Lung (tissue), 12 donors: ENCODE results near the gene NXPH3. TPM values are rescaled to one million over a fixed set of nuclear protein-coding genes. Genes with fewer than 3 reads are reported as not detected.

Experiments used
- ATAC-seq: fragments of 200-7000 bp; cut with Tn5 transposase; one replicate; pipeline ENCODE4 v1.9.1; 2020; ENCODE audit warnings: moderate number of reproducible peaks; ENCODE audit not compliant: insufficient read depth, low FRiP score
- DNase-seq, 3 donors: peaks; one replicate each; pipeline ENCODE4 v3.0.0-alpha.2; 2013 to 2017
- H3K27ac ChIP-seq, 2 donors: one replicate each; pipeline ENCODE4 v1.5.1; 2013; ENCODE audit warnings: mild to moderate bottlenecking in 2 of 2, moderate library complexity in 2 of 2, control low read depth in 1 of 2, inconsistent platforms in 1 of 2, low read depth in 1 of 2, low read length in 1 of 2
- H3K27me3 ChIP-seq, 3 donors: one replicate each; pipeline ENCODE4 v1.5.1; 2013; ENCODE audit warnings: low read length in 2 of 3; ENCODE audit not compliant: control insufficient read depth in 3 of 3, insufficient read depth in 3 of 3
- H3K36me3 ChIP-seq, 4 donors: one replicate each; pipeline ENCODE4 v1.5.1; 2013; ENCODE audit warnings: low read length in 4 of 4, mild to moderate bottlenecking in 1 of 4, moderate library complexity in 1 of 4; ENCODE audit not compliant: control insufficient read depth in 4 of 4, insufficient read depth in 4 of 4
- H3K4me1 ChIP-seq, 5 donors: one replicate each; pipeline ENCODE4 v1.5.1; 2013; ENCODE audit warnings: low read length in 5 of 5, mild to moderate bottlenecking in 2 of 5, moderate library complexity in 1 of 5; ENCODE audit not compliant: control insufficient read depth in 5 of 5, insufficient read depth in 5 of 5
- H3K4me3 ChIP-seq: one replicate; pipeline ENCODE4 v1.5.1; 2013; ENCODE audit warnings: mild to moderate bottlenecking, control low read depth, moderate library complexity
- H3K9ac ChIP-seq, 2 donors: one replicate each; pipeline ENCODE4 v1.5.1; 2013; ENCODE audit warnings: low read length in 2 of 2, control low read depth in 1 of 2; ENCODE audit not compliant: insufficient read depth in 1 of 2
- H3K9me3 ChIP-seq, 4 donors: one replicate each; pipeline ENCODE4 v1.5.1; 2013; ENCODE audit warnings: low read length in 3 of 4, mild to moderate bottlenecking in 1 of 4, moderate library complexity in 1 of 4; ENCODE audit not compliant: control insufficient read depth in 4 of 4, insufficient read depth in 3 of 4
- WGBS, 2 donors: extraction: QIAGEN DNeasy Blood & Tissue Kit; methylation state at CpG; one replicate each; pipeline ENCODE4 v1.1.7; 2013; 5-methylcytosine and 5-hydroxymethylcytosine counted together
- polyA plus RNA-seq, 2 donors: library from polyadenylated mRNA; stranded (reverse); fragments of 200-250 nt; gene quantifications; one replicate each; pipeline ENCODE4 v1.2.1, GENCODE V29; 2013
- total RNA-seq, 2 donors: library from RNA; depleted of rRNA in 1 of 2; stranded (reverse); fragments of >200 nt in 1 of 2; gene quantifications; one replicate each; pipeline ENCODE4 v1.2.1, GENCODE V29; 2014 to 2021
- TF ChIP-seq, protein P1 (sequence below): IDR thresholded peaks from 2 replicates; pipeline ENCODE4 v1.5.1; 2012; ENCODE audit warnings: mild to moderate bottlenecking; ENCODE audit errors: control extremely low read depth, extremely low read depth
- donor health status: control.
- donor health status: control.
- donor health status: Bipolar disorder and iron deficiency.
- donor health status: healthy.
- donor health status: DM: yes; HTN: yes; CAD: no.

NXPH3 gene
- total and polyA plus RNA-seq, 4 donors = 1.1 to 3.1 (median 2.0) TPM

DNA sequence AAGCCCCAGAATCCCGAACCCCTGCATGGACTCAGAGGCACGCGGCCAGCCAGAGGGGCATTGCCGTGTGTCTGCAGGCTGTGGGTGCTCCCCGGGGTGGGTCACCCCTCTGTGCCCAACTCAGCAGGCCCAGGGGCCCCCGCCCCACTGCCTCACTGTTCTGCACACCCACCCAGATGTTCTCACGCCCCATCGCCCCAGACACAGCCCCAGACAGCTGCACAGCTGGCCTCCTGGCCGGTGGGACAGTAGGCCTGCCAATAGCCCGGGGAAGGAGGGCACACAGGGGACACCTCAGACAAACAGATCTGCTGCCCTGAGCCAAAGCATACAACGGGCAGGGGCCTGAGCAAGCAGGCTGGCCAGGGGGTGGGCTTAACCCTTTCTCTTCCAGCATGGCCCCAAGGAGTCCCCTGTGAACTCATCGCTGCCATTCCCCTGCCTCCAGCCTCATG lies 27.6 kb upstream of the NXPH3 start:
- H3K27me3 ChIP-seq = no peaks in the 10 kb centered on the region
- TF ChIP-seq, protein P1, sequence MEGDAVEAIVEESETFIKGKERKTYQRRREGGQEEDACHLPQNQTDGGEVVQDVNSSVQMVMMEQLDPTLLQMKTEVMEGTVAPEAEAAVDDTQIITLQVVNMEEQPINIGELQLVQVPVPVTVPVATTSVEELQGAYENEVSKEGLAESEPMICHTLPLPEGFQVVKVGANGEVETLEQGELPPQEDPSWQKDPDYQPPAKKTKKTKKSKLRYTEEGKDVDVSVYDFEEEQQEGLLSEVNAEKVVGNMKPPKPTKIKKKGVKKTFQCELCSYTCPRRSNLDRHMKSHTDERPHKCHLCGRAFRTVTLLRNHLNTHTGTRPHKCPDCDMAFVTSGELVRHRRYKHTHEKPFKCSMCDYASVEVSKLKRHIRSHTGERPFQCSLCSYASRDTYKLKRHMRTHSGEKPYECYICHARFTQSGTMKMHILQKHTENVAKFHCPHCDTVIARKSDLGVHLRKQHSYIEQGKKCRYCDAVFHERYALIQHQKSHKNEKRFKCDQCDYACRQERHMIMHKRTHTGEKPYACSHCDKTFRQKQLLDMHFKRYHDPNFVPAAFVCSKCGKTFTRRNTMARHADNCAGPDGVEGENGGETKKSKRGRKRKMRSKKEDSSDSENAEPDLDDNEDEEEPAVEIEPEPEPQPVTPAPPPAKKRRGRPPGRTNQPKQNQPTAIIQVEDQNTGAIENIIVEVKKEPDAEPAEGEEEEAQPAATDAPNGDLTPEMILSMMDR = no peak
- H3K9ac ChIP-seq = no peak overlapping the region
- no peak overlapping the region for H3K27ac ChIP-seq
- no peaks in the 10 kb centered on the region for H3K36me3 ChIP-seq
- peaks cover 0 to 18% (median 5%) of the 10 kb centered on the region in 5 donors for H3K4me1 ChIP-seq
- 69 to 78% methylated on average over 12 of the region's 12 CpGs for WGBS, 2 donors
- no peak overlapping the region for H3K4me3 ChIP-seq
- ATAC-seq = no peak
- H3K9me3 ChIP-seq = no peaks in the 10 kb centered on the region
- no peak for DNase-seq

DNA sequence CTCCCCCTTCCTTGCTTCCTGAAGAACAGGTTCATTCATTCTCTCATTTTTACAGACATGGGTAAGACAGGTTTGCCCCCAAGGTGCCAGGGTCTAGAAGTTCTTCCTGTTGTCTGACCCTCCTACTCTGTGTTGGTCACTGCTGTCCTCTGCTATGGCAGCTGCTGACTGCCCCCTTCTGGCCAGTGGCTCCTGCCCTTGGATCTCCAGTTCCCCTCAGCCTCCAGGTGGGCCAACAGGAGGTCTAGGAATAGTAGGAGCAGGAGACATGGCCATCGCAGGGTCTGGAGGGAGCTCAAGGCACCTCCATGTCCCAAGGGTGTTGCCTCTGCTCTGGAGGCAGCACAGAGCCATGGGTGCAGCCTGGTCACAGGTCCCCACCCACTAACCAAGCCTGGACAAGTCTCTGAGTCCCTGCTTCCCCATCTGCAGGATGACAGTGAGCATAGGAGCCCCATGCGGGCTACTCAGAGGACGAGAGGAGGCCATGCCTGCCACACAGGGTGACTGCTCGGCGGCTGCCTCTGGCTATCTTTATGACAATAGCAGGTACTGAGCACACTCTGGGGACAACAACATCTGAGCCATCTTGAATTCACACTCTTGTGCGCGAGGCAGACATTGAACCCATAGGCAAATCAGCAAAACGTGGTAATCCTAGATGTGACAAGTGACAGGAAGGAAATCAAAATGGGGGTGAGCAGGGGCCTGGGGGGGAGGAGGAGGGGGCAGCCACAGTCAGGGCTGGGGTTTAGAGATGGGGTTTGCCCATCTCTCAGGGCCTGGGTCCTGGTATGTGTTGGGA lies 27.0 kb upstream of the NXPH3 start:
- 75% methylated on average over 8 of the region's 8 CpGs for WGBS, 2 donors
- Histone ChIP-seq H3K4me1 (peaks cover 0 to 18% (median 5%) of the 10 kb centered on the region in 5 donors), H3K36me3 (no peaks in the 10 kb centered on the region), H3K4me3 (no peak overlapping the region), H3K27me3 (no peaks in the 10 kb centered on the region), H3K27ac (no peak overlapping the region), H3K9ac (no peak overlapping the region), H3K9me3 (no peaks in the 10 kb centered on the region)
- TF ChIP-seq, protein P1 = peak; percentile 6
- no peak for ATAC-seq
- no peak for DNase-seq

DNA sequence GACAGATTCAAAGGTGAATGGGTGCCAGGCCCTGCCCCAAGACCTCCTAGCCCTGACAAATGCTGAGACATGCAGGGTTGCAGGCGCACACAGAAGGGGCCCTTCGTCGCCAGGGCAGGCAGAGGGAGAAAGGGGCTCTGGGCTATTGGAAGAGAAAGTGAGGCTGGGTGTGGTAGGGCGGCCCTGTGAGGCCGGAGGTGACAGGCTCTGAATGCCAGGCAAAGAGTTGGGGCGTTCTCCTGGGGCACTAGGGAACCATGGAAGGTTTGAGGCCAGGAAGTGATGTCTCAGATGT lies 26.4 kb upstream of the NXPH3 start:
- no peak for DNase-seq
- WGBS, 2 donors = 94 to 98% methylated on average over 6 of the region's 6 CpGs
- Histone ChIP-seq H3K27ac (no peak overlapping the region), H3K4me3 (no peak overlapping the region), H3K4me1 (peaks cover 0 to 18% (median 5%) of the 10 kb centered on the region in 5 donors), H3K9ac (no peak overlapping the region), H3K9me3 (no peaks in the 10 kb centered on the region), H3K27me3 (no peaks in the 10 kb centered on the region), H3K36me3 (no peaks in the 10 kb centered on the region)
- TF ChIP-seq, protein P1 = no peak
- no peak for ATAC-seq
